GM12865 (cell line): ENCODE data around the gene ATF7.
"Not testable (repeated sequence)": the region's sequence is repeated elsewhere in the genome, so short reads cannot be mapped to it uniquely, and the experiment has no call there.

ENCODE experiments used
- DNase-seq: peaks from one replicate; pipeline ENCODE4 v3.0.0; 2010; ENCODE audit warnings: low read depth
- H3K4me3 ChIP-seq: 2 replicates; pipeline ENCODE4 v1.5.1; 2011; ENCODE audit warnings: mild to moderate bottlenecking, low read depth, low read length, control low read depth
- CTCF ChIP-seq: IDR thresholded peaks from 2 replicates; pipeline ENCODE4 v1.5.1; 2011; ENCODE audit warnings: low read length, control low read depth, low read depth, inconsistent platforms; ENCODE audit not compliant: insufficient read depth; ENCODE audit errors: missing control alignments

ATF7 gene

GRCh38 chr12:53651737-53652136, 25.6 kb upstream of the ATF7 start:
- no peak overlapping the region for H3K4me3 ChIP-seq
- no peak for DNase-seq
- no peak for TF ChIP-seq CTCF

- DNase-seq, H3K4me3 ChIP-seq: not testable (repeated sequence)
Observed at GRCh38 chr12:53646300-53646699, 20.1 kb upstream of the ATF7 start.

GRCh38 chr12:53645165-53645564, 19.0 kb upstream of the ATF7 start:
- DNase-seq = no peak
- H3K4me3 ChIP-seq = no peak overlapping the region
- TF ChIP-seq CTCF = no peak

- H3K4me3 ChIP-seq = no peak overlapping the region
- no peak for TF ChIP-seq CTCF
- no peak for DNase-seq
Observed at GRCh38 chr12:53644133-53644532, 18.0 kb upstream of the ATF7 start.

DNA sequence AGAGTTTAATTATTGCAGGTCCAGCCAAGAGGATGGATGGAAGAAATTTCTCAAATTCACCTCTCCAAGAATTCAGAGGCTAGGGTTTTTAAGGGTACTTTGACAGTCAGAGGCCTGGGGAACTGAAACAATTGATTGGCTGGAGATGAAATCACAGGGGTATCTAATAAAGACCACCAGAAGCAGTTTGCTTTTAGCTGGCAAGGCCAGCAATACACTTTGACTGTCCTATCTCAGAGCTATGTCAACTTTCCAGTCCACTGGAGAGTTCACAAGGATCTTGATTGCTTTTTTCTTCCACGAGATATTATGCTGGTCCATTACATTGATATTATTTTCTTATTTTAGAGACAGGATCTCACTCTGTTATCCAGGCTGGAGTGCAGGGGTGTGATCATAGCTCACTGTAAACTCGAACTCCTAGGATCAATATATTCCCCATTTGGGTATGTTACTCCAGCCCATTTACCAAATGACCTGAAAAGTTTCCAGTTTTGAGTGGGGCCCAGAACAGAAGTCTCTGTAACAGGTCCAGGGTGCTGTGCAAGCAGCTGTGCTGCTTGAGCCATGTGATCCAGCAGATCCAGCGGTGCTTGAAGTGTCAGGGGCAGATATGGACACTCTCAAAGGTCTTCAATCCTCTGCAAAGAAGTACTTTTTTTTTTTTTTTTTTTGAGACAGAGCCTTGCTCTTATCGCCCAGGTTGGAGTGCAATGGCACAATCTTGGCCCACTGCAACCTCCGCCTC, 17.2 kb upstream of the ATF7 start:
- no peak for DNase-seq
- no peak for TF ChIP-seq CTCF
- no peak overlapping the region for H3K4me3 ChIP-seq

GRCh38 chr12:53638057-53638456, 11.9 kb upstream of the ATF7 start:
- H3K4me3 ChIP-seq = no peak overlapping the region
- DNase-seq = no peak
- TF ChIP-seq CTCF = no peak

DNA sequence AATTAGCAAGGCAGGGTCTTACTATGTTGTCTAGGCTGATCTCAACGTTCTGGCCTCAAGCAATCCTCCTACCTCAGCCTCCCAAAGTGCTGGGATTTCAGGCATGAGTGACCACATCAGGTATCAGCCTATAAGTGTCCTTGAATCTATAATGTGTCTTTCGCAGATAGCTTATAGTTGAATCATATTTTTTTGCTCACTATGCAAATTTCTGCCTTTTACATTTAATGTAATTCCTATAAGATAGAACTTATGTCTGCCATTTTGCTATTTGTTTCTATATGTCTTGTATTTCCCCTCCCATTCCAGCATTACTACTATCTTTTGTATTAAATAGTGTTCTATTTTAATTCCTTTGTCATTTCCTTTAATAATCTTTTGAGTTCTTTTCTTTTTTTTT, 10.5 kb upstream of the ATF7 start:
- DNase-seq = no peak
- no peak overlapping the region for H3K4me3 ChIP-seq
- no peak for TF ChIP-seq CTCF

DNA sequence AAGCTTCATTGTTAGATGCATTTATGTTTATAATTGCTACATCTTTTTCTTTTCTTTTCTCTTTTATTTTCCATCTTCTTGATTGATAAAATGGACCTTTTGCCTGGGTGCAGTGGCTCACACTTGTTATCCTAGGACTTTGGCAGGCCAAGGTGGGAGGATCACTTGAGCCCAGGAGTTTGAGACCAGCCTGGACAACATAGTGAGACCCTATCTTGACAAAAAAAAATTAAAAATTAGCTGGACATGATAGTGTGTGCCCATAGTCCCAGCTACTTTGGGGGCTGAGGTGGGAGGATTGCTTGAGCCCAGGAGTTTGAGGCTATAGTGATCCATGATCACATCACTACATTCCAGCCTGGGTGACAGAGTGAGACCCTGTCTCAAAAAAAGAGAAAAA, 9.5 kb upstream of the ATF7 start:
- H3K4me3 ChIP-seq, DNase-seq: not testable (repeated sequence)
